Body of pancreas (tissue), 4 donors: Measurements from ENCODE around the gene OR11G2.

Experiments used
- POLR2A ChIP-seq, 3 donors: fragments of 450-650 bp; IDR thresholded peaks; one replicate each; pipeline ENCODE4 v1.6.1; 2016; ENCODE audit warnings: antibody characterized with exemption in 3 of 3, mild to moderate bottlenecking in 2 of 3
- TF ChIP-seq, protein P1 (sequence below), 7 experiments: fragments of 450-650 bp in 4 of 7; fragments of 200-600 bp in 3 of 7; sonication (generic) in 3 of 7; IDR thresholded peaks; one replicate each; pipeline ENCODE4 v1.5.1; 2016 to 2019; ENCODE audit warnings: antibody characterized with exemption in 7 of 7

DNA sequence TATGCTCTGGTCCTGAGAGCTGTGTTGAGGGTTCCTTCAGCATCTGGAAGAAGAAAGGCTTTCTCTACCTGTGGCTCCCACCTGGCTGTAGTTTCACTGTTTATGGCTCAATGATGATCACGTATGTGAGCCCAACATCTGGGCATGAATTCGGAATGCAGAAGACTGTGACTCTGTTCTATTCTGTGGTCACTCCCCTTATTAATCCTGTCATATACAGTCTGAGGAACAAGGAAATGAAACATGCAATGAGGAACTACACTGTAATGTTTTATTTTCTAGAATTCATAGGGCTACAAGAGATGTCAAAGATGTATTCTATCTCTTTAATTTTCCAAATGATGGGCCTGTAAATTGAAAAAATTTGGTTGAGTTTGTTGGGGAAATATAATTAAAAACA is 10.8 kb upstream of the OR11G2 start:
- TF ChIP-seq, protein P1, sequence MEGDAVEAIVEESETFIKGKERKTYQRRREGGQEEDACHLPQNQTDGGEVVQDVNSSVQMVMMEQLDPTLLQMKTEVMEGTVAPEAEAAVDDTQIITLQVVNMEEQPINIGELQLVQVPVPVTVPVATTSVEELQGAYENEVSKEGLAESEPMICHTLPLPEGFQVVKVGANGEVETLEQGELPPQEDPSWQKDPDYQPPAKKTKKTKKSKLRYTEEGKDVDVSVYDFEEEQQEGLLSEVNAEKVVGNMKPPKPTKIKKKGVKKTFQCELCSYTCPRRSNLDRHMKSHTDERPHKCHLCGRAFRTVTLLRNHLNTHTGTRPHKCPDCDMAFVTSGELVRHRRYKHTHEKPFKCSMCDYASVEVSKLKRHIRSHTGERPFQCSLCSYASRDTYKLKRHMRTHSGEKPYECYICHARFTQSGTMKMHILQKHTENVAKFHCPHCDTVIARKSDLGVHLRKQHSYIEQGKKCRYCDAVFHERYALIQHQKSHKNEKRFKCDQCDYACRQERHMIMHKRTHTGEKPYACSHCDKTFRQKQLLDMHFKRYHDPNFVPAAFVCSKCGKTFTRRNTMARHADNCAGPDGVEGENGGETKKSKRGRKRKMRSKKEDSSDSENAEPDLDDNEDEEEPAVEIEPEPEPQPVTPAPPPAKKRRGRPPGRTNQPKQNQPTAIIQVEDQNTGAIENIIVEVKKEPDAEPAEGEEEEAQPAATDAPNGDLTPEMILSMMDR (IDR thresholded peaks at IDR 0.05) = no peak
- TF ChIP-seq POLR2A (IDR thresholded peaks at IDR 0.05) = no peak
